Kidney tubule cell (primary cell): ENCODE results near the gene FDX1.

Experiments
- DNase-seq: peaks from one replicate; pipeline ENCODE4 v3.0.0-alpha.2; 2018; ENCODE audit warnings: low spot score

The FDX1 gene

GRCh38 chr11:110468121-110468520, 38.4 kb downstream of the FDX1 start:
- DNase-seq = no peak

- DNase-seq = no peak
Observed at GRCh38 chr11:110469127-110469526, 39.4 kb downstream of the FDX1 start.

GRCh38 chr11:110470716-110471115, 41.0 kb downstream of the FDX1 start:
- no peak for DNase-seq

GRCh38 chr11:110471371-110471770, 41.6 kb downstream of the FDX1 start:
- DNase-seq = no peak

GRCh38 chr11:110472858-110473257, 43.1 kb downstream of the FDX1 start:
- DNase-seq = peak; percentile 41

GRCh38 chr11:110473706-110474105, 44.0 kb downstream of the FDX1 start:
- DNase-seq = no peak

- no peak for DNase-seq
Observed at GRCh38 chr11:110474578-110474977, 44.8 kb downstream of the FDX1 start.

- no peak for DNase-seq
Observed at GRCh38 chr11:110475671-110476070, 45.9 kb downstream of the FDX1 start.

- DNase-seq = no peak
Observed at GRCh38 chr11:110478410-110478809, 48.7 kb downstream of the FDX1 start.

GRCh38 chr11:110479108-110480101, 49.7 kb downstream of the FDX1 start:
- no peak for DNase-seq

GRCh38 chr11:110481523-110481922, 51.8 kb downstream of the FDX1 start:
- no peak for DNase-seq

- DNase-seq = no peak
Observed at GRCh38 chr11:110486156-110486555, 56.4 kb downstream of the FDX1 start.

GRCh38 chr11:110488446-110488845, 58.7 kb downstream of the FDX1 start:
- no peak for DNase-seq

- peak; percentile 45 for DNase-seq
Observed at GRCh38 chr11:110490886-110491285, 61.1 kb downstream of the FDX1 start.

GRCh38 chr11:110491577-110492320, 62.0 kb downstream of the FDX1 start:
- DNase-seq = no peak

GRCh38 chr11:110492321-110492685, 62.6 kb downstream of the FDX1 start:
- DNase-seq = no peak

- no peak for DNase-seq
Observed at GRCh38 chr11:110493346-110493745, 63.6 kb downstream of the FDX1 start.

GRCh38 chr11:110497231-110497978, 67.7 kb downstream of the FDX1 start:
- no peak for DNase-seq

- DNase-seq = no peak
Observed at GRCh38 chr11:110501428-110501827, 71.7 kb downstream of the FDX1 start.

- DNase-seq = no peak
Observed at GRCh38 chr11:110505528-110506284, 76.0 kb downstream of the FDX1 start.

GRCh38 chr11:110507328-110507727, 77.6 kb downstream of the FDX1 start:
- DNase-seq = no peak

GRCh38 chr11:110508786-110509185, 79.0 kb downstream of the FDX1 start:
- no peak for DNase-seq
